Loucy (cell line): Measurements from ENCODE around the gene TSC22D3.

Experiments
- EZH2phosphoT487 ChIP-seq: fragments of 200-600 bp; IDR thresholded peaks from 2 replicates; pipeline ENCODE4 v1.6.1; 2018; ENCODE audit warnings: antibody characterized with exemption, mild to moderate bottlenecking, moderate library complexity, borderline replicate concordance
- TF ChIP-seq, protein P1 (sequence below): fragments of 200-600 bp; sonication (generic); conservative IDR thresholded peaks from 2 replicates; pipeline ENCODE4 v1.5.1; 2014; ENCODE audit warnings: mild to moderate bottlenecking, antibody characterized with exemption, low read length

DNA sequence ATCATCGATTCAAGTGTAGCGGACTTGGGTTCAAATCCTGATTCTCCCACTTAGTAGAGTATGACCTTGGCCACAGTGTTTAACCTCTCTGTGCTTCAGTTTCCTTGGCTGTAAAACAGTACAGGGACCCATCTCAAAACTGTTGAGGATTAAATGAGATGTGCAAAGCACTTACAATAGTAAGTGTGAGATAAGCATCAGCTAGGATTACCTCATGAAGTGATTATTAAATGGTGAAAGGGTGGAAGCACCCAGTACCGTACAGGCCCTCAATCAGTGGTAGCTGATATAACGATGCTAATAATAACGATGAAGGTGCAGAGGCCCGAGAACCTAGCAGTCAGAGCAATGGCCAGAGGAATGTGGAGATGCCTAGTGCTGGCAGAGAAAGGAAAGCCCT is 102.2 kb downstream of the TSC22D3 start:
- TF ChIP-seq, protein P1, sequence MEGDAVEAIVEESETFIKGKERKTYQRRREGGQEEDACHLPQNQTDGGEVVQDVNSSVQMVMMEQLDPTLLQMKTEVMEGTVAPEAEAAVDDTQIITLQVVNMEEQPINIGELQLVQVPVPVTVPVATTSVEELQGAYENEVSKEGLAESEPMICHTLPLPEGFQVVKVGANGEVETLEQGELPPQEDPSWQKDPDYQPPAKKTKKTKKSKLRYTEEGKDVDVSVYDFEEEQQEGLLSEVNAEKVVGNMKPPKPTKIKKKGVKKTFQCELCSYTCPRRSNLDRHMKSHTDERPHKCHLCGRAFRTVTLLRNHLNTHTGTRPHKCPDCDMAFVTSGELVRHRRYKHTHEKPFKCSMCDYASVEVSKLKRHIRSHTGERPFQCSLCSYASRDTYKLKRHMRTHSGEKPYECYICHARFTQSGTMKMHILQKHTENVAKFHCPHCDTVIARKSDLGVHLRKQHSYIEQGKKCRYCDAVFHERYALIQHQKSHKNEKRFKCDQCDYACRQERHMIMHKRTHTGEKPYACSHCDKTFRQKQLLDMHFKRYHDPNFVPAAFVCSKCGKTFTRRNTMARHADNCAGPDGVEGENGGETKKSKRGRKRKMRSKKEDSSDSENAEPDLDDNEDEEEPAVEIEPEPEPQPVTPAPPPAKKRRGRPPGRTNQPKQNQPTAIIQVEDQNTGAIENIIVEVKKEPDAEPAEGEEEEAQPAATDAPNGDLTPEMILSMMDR: no peak
- no peak for TF ChIP-seq EZH2phosphoT487
